ENCODE results near the gene MEIS1.

- no peak for TF ChIP-seq CTCF (IDR thresholded peaks at IDR 0.05)
- TF ChIP-seq POLR2AphosphoS5 (IDR thresholded peaks at IDR 0.05) = no peak
- TF ChIP-seq POLR2A (IDR thresholded peaks at IDR 0.05) = no peak
Observed at GRCh38 chr2:66440708-66441497, 6.0 kb downstream of the MEIS1 start.
